GF-D8 (cell line): ENCODE measurements around the gene POLR1B.
"Not testable (repeated sequence)": the region's sequence is repeated elsewhere in the genome, so short reads cannot be mapped to it uniquely, and the experiment has no call there.

Experiments used
- DNase-seq: peaks from one replicate; lab custom pipeline; 2025; lab: John Stamatoyannopoulos, UW

The POLR1B gene

GRCh38 chr2:112542123-112542983, at the start of gene POLR1B:
TSS of gene POLR1B (plus strand) at chr2:112542465. CDS start at chr2:112542495, 30 bp downstream.
- peak; percentile 69 for DNase-seq

- no peak for DNase-seq
These were observed 49.2 kb upstream of the POLR1B start for GRCh38 chr2:112493048-112493447.

- no peak for DNase-seq
These were observed 48.2 kb upstream of the POLR1B start for GRCh38 chr2:112493858-112494648.

GRCh38 chr2:112494828-112495227, 47.4 kb upstream of the POLR1B start:
- no peak for DNase-seq

- DNase-seq: not testable (repeated sequence)
These were observed 46.4 kb upstream of the POLR1B start for GRCh38 chr2:112495878-112496277.

- DNase-seq: not testable (repeated sequence)
These were observed 41.3 kb upstream of the POLR1B start for GRCh38 chr2:112500850-112501484.

GRCh38 chr2:112509239-112509998, 32.8 kb upstream of the POLR1B start:
- not testable (repeated sequence) for DNase-seq

- no peak for DNase-seq
These were observed 25.5 kb upstream of the POLR1B start for GRCh38 chr2:112516801-112517200.

- DNase-seq: no peak
These were observed 23.5 kb upstream of the POLR1B start for GRCh38 chr2:112518807-112519206.

GRCh38 chr2:112519506-112519905, 22.8 kb upstream of the POLR1B start:
- DNase-seq: no peak

GRCh38 chr2:112520234-112520783, 22.0 kb upstream of the POLR1B start:
- DNase-seq: no peak

- DNase-seq: no peak
These were observed 18.9 kb upstream of the POLR1B start for GRCh38 chr2:112523291-112523777.

- DNase-seq: not testable (repeated sequence)
These were observed 18.0 kb upstream of the POLR1B start for GRCh38 chr2:112524276-112524675.

- DNase-seq: no peak
These were observed 13.7 kb upstream of the POLR1B start for GRCh38 chr2:112528541-112528940.

GRCh38 chr2:112529757-112530156, 12.5 kb upstream of the POLR1B start:
- no peak for DNase-seq

GRCh38 chr2:112530728-112531127, 11.5 kb upstream of the POLR1B start:
- DNase-seq: no peak

GRCh38 chr2:112534826-112535225, 7.4 kb upstream of the POLR1B start:
- no peak for DNase-seq

GRCh38 chr2:112536665-112537064, 5.6 kb upstream of the POLR1B start:
- DNase-seq: not testable (repeated sequence)

- no peak for DNase-seq
These were observed 3.0 kb upstream of the POLR1B start for GRCh38 chr2:112539306-112539705.

- no peak for DNase-seq
These were observed 1.4 kb upstream of the POLR1B start for GRCh38 chr2:112540906-112541305.
